H1 (cell line): Measurements from ENCODE around the gene CRYBB1.

ENCODE experiments used
- ATF2 ChIP-seq: IDR thresholded peaks from 2 replicates; pipeline ENCODE4 v1.6.1; 2012; ENCODE audit warnings: low read length, inconsistent platforms
- CHD2 ChIP-seq: IDR thresholded peaks from 2 replicates; pipeline ENCODE4 v1.6.1; 2012; ENCODE audit warnings: low read length, improper control_type of control experiment
- CTCF ChIP-seq, 3 experiments: IDR thresholded peaks; 1 replicate in 2 of 3; 2 replicates in 1 of 3; pipeline versions ENCODE4 v1.5.1 to v1.6.1; 2011; ENCODE audit warnings: low read length in 3 of 3, mild to moderate bottlenecking in 3 of 3, inconsistent platforms in 2 of 3, low read depth in 1 of 3, moderate library complexity in 1 of 3; ENCODE audit not compliant: insufficient read depth in 1 of 3; ENCODE audit errors: control extremely low read depth in 1 of 3
- EP300 ChIP-seq, 2 experiments: IDR thresholded peaks; 1 replicate in 1 of 2; 2 replicates in 1 of 2; pipeline ENCODE4 v1.6.1; 2011 to 2012; ENCODE audit warnings: low read depth in 2 of 2, low read length in 2 of 2, mild to moderate bottlenecking in 2 of 2, borderline replicate concordance in 1 of 2, inconsistent platforms in 1 of 2, moderate library complexity in 1 of 2
- EZH2 ChIP-seq: fragments of 200-600 bp; sonication (generic); IDR thresholded peaks from 2 replicates; pipeline ENCODE4 v1.7.1; 2012; ENCODE audit warnings: low read depth, mild to moderate bottlenecking, moderate library complexity, low read length, inconsistent platforms; ENCODE audit not compliant: severe bottlenecking
- NRF1 ChIP-seq: IDR thresholded peaks from 2 replicates; pipeline ENCODE4 v1.6.1; 2011; ENCODE audit warnings: mild to moderate bottlenecking, low read depth, low read length, improper control_type of control experiment
- POLR2A ChIP-seq, 2 experiments: IDR thresholded peaks; 1 replicate in 1 of 2; 2 replicates in 1 of 2; pipeline ENCODE4 v1.6.1; 2011; ENCODE audit warnings: low read depth in 2 of 2, low read length in 2 of 2, mild to moderate bottlenecking in 2 of 2; ENCODE audit errors: control extremely low read depth in 1 of 2
- RXRA ChIP-seq: IDR thresholded peaks from 2 replicates; pipeline ENCODE4 v1.6.1; 2011; ENCODE audit warnings: low read depth, mild to moderate bottlenecking, low read length, moderate library complexity; ENCODE audit not compliant: insufficient read depth
- YY1 ChIP-seq: IDR thresholded peaks from 2 replicates; pipeline ENCODE4 v1.6.1; 2011; ENCODE audit warnings: low read depth, mild to moderate bottlenecking, low read length

- no peak for TF ChIP-seq CHD2
- no peak for TF ChIP-seq POLR2A (IDR thresholded peaks at IDR 0.05; ENCODE audit: control extremely low read depth in 1 of 2, low read depth in 2 of 2, low read length in 2 of 2)
- no peak for TF ChIP-seq CTCF (IDR thresholded peaks at IDR 0.05; ENCODE audit: control extremely low read depth in 1 of 3, insufficient read depth in 1 of 3, low read depth in 1 of 3, low read length in 3 of 3)
- TF ChIP-seq RXRA, result no peak
- no peak for TF ChIP-seq NRF1
- TF ChIP-seq EZH2, result no peak
- no peak for TF ChIP-seq YY1
- no peak for TF ChIP-seq ATF2
- no peak for TF ChIP-seq EP300 (IDR thresholded peaks at IDR 0.05; ENCODE audit: borderline replicate concordance in 1 of 2, low read depth in 2 of 2, low read length in 2 of 2)
Observed at GRCh38 chr22:26589367-26589844, 28.4 kb downstream of the CRYBB1 start.
